GM12891 (cell line): ENCODE data around the gene BRD4.

ENCODE experiments used
- POLR2A ChIP-seq: IDR thresholded peaks from 2 replicates; pipeline ENCODE4 v1.6.1; 2011; ENCODE audit warnings: low read depth, low read length, control low read depth
- POLR2AphosphoS5 ChIP-seq: IDR thresholded peaks from 2 replicates; pipeline ENCODE4 v1.6.1; 2011; ENCODE audit warnings: low read depth, low read length, control low read depth
- TAF1 ChIP-seq: IDR thresholded peaks from 2 replicates; pipeline ENCODE4 v1.6.1; 2011; ENCODE audit warnings: low read depth, low read length, control low read depth

GRCh38 chr19:15257782-15258181 is 74.6 kb downstream of the BRD4 start:
- TF ChIP-seq POLR2A, result no peak
- TF ChIP-seq POLR2AphosphoS5, result no peak
- TF ChIP-seq TAF1, result no peak
